GM18907 (cell line): ENCODE data around the gene C13orf46.
"Not testable (repeated sequence)": the region's sequence is repeated elsewhere in the genome, so short reads cannot be mapped to it uniquely, and the experiment has no call there.

Source experiments
- ATAC-seq: cut with Tn5 transposase; IDR thresholded peaks from one replicate; pipeline ENCODE4 v1.9.1; 2021; ENCODE audit warnings: mild to moderate bottlenecking, moderate library complexity; ENCODE audit not compliant: unreplicated experiment

The C13orf46 gene

DNA sequence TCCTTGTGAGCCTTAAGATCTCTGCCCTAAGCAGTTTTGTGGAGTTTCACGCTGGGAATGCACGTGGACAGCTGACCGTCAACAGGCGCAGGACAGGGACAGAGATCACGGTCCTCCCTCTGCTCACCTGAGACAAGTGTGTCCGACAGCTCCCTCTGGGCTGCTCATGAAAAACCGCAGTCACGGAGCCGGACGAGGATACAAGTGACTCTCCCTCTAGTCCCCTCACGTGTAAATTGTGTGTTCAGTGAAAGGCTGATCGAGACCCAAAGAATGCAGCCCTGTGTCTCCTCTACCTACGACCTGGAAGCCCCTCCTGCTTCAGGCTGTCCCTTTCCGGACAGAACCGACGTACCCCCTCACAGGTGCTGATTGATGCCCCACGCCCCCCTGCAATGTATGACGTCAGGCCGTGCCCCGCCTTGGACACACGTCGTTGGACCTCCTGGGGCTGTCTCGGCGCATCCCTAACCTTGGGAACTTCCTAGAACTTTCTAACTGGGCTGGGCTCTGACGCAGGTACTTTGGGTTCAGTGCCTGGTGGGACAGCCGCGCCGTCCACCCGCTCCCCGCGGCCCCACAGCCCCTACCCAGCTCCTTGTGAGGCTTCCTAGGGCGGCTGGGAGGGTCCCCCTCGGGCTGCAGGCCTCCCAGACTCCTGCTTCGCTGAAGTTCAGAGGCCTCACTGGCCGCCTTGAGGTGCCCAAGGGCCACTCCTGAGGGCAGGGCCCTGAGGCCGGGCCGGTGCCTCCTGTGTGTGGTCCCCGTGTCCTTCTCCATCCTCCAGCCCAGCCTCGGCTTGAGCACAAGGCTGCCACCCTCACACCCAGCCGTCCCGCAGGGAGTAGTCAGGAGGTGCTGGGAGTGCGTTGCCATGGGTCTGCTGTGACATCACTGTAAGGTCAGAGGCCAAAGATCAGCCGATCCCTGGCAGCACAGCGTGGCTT, at the start of gene C13orf46:
Gene C13orf46, minus strand, starts transcription at position 859 of the 947 bp plus-strand sequence. Its CDS starts 79 bp downstream, at position 780.
- ATAC-seq: no peak

DNA sequence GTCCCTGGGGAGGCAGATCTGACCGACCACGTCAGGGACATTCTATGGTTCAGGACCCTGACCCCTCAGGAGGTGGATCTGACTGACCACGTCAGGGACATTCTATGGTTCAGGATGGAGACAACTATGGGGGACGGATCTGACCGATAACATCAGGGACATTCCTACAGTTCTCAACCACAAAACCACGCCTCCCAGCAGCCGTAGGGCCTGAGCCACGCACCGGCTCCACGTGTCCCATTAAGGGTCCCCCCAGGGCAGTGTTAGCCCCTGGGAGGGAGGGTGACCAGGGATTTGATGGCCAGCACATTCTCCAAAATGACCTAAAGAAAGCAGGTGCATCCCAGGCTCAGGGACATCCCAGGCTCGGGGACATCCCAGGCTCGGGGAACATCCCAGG, 49.0 kb upstream of the C13orf46 start:
- no peak for ATAC-seq

DNA sequence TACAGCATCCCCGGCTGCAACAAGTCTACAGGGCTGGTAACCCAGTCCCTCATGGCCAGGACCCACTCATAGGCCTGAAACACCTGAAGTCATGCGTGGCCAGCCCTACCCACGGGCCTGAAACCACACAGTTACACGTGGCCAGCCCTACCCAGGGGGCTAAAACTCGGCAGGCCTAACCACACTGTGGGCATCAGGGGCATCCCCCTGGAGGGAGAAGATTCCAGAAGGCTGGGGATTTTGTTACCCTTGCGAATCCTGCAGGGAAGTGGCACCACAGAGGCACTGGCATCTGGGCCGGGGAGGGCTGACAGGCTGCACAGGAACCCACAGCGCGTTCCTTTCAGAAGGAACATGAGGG, 48.4 kb upstream of the C13orf46 start:
- no peak for ATAC-seq

DNA sequence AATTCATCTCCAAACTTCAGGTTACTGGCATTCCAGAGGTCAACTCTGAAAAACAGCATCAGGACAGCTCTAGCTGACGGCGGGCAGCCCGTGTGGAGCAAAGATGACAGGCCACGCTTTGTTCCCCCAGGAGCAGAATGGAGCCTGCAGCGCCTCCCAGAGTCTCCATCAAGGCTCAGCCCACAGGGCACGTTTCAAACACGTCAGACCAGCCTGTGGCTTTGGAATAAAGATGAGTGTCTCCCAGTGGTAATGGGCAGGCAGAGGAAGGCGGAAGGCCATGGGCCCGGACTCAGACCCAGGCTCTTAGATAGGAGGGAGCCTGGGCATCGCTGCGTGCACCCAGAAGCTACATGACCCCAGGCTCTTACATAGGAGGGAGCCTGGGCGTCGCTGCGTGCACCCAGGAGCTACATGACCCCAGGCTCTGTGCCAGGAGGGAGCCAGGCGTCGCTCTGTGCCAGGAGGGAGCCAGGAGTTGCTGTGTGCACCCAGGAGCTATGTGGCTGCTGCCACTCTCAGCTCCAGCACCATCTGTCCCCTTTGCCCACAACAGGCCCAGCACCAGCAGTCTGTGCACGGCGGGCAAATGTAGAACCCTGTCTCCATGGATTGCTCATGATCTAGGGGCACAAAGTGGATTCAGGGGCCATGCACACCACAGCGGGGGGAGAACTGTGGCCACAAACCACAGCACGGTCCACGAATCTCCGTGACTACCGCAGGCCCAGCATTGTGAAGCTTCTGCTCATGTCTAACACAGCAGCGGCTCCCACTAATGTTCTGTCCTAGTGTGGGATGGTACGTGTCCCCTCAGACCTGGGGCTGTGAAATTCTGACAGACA, 47.8 kb upstream of the C13orf46 start:
- no peak for ATAC-seq

DNA sequence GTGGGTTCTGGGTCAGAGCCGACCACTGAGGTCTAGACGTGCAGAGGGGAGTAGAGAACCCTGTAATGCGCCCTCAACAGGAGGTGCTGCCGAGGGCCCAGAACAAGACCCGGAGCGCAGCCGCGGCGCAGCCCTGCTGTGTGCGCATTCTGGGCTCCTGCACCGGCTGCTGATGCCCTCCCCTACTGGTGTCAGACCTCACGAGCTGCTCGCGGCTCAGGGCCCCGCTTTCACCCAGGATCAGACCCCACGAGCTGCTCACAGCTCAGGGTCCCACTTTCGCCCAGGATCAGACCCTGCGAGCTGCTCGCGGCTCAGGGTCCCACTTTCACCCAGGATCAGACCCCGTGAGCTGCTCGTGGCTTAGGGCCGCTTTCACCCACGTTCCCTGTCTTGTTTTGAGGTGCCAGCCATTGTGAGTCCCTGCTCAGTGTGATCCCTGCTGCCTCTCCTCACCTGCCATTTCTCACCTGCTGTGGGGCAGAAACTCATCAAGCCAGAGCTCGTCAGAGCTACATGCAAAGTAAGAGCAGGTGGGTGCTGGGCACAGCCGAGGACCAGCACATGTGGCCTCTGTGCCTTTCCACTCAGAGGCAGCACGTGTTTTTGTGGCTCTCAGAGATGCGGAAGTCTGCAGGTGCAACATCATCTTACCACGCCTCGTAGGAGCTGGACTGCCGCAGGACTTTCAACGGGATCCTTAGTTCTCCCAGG, 47.0 kb upstream of the C13orf46 start:
- no peak for ATAC-seq

DNA sequence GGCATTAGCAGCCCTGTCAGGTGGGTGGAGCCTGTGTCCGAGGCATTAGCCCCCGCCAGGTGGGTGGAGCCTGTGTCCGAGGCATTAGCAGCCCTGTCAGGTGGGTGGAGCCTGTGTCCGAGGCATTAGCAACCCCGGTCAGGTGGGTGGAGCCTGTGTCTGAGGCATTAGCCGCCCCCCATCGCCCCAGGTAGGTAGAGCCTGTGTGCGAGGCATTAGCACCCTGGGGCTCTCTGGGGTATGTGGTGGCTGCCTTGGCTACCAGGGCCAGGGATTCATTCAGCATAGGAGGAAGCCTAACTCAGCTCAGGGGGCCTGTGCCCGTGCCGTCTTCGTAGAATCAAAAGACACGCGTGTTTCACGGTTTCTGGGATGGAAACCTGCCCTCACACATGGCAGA, 46.3 kb upstream of the C13orf46 start:
- ATAC-seq: not testable (repeated sequence)

DNA sequence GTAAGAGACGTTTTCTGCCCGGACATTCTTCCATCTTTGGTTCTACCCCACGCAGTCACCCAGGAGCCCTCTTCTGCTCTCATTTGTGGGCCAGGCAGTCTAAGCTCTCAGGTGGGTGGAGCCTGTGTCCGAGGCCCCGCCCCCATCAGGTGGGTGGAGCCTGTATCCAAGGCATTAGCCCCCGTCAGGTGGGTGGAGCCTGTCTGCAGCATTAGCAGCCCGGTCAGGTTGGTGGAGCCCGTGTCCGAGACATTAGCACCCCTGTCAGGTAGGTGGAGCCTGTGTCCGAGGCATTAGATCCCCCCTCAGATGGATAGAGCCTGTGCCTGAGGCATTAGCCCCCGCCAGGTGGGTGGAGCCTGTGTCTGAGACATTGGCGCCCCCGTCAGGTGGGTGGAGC, 45.5 kb upstream of the C13orf46 start:
- no peak for ATAC-seq

DNA sequence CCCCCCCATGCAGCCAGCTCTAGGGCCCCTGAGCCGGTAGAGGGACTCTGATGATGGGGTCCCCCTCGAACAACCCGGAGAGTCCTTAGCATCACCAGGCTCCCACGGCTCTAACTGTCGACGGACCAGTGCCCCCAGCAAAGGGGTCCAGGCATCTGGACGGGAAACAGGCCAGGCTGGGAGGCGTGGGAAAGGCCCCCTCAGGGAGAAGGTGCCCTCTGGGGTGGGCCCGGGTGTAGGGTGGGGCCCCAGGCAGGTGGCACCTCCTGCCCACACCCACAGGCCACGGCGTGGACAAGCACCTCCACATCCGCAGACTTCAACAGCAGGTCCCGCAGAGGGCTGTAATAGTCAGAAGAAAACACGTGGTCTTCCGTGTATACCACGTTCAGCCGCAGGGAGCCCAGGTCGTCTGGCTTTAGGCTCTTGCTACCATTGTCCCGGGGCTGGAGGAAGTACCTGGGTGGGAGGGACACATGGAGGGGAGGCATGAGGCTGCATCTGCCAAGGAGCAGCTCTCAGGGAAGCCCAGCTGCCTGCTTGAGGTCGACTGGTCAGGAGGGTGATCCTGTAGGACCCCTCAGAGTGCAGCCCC, 44.7 kb upstream of the C13orf46 start:
- ATAC-seq: no peak

DNA sequence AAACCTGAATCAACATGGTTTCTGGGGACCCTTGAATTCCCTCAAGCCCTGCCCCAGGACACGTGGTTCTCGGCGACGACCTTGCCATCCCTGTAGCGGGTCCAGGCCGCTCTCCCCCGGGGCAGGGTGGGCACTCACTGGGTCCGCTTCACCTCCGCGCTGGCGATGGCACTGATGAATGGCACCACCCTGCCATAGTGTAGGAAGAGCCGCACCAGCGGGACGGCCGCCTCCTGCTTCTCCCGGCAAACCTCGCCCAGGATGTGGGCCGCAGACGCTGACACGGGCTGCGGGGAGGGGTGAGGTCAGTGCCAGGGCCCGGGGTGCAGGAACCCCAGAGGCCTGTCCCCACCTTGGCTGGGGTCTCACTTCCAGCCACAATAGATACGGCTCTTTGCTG, 44.1 kb upstream of the C13orf46 start:
- no peak for ATAC-seq

DNA sequence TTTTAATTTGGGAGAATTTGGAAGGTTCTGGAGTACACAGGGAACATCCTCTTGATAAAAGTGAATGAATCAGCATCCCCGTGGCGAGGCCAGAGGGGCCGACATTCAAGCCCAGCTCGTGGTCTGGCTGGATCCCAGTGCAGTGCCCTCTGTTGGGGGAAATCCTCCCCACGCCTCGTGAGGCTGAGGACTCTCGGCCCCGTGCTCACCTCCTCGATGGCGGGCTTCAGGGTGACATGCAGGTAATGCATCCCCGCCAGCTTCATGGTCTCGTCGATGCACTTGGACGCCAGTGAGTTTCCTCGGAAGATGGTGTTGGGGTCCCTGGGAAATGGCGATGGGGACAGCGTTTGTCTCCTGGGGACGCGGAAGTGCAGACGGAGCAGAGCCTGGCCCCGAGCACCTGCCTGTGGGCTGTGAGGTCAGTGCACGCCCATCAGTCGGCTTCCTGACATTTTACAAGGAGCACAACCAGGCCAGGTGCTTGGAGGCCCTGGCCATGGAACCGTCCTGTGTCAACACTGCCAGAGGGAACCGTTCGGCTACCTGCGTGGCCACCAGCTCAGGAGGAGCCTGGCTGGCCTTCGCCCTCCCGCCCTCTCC, 43.3 kb upstream of the C13orf46 start:
- no peak for ATAC-seq

DNA sequence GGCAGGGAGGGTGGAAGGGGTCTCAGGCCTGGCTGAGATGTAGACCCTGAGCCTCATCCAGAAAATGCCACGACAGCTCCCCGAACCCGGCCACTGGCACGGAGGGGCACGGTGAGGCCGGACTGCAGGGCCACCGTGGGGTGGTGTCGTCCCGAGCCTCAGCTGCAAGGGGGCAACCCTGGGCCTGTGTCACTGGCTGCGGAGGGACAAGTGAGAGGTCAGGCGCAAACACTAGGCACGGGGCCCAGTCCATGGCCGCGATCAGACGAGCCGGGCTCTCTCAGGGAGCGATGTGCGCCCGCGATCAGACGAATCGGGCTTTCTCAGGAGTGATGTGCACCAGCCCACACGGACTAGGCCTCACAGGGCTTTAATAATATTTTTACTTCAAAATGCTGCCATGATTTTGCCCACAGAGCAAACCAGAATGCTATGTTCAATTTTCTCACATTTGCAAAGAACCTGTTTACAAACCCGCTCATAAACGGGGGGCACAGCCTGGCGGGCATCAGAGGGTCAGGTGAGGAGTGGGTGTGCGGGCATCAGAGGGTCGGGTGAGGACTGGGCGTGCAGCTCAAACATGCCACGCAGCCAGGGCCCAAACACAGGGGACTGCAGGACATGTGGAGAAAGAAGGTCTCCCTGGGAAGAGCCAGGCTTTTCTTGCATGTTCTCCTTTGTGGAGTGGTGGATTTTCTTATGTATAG, 42.6 kb upstream of the C13orf46 start:
- ATAC-seq: no peak

DNA sequence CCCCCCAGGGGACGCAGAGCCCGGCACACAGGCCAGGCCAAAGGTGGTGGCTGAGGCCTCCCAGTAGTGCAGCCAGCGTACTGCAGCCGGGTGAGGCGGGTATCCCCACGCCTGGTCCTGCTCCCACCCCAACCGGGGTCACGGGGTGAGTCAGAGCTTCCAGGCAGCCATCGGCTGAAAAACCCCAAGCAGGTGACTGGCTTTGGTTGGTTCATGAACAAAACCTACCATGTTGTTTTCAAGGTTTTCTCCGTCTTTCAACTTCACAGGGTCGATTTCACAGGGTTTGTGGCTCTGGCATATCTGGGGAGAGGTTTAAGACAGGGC, 42.1 kb upstream of the C13orf46 start:
- no peak for ATAC-seq

DNA sequence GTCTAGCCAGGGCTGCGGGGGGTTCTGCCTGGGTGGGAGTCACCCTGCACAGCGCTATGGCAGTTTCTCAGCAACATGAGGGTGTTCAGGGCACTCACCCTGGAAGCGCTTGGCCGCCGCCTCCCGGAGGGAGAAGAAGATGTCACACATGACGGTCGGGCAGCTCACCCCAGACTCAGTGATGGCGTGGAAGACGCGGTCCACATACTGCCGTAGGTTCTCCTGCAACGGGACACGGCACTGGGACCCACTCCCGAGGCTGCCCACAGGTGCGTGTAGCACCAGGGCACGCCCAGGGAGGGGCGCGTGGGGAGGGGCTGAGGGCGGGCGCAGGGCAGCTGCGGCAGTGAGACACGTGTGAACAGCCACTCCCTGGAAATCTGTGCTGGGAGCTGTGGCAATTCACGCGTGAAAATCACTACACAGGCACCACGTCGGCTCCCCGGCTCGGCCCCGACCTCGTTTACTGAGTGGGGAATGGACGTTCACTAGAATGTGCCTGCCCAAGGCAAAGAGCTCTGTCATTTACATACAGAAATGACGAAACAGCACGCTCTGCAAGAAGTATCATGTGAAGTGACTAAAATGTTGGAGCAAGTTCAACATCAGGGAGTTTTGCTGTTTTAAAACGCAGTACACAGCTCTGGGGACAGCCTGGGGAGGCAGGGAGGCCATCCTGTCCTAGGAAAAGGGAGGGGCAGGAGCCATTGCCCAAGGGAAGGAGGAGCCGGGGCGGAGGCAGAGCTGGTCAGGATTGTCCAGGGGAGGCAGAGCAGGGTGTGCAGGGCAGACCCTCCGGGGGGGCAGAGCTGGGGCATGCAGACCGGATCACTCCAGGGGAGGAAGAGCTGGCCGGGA, 41.5 kb upstream of the C13orf46 start:
- no peak for ATAC-seq

DNA sequence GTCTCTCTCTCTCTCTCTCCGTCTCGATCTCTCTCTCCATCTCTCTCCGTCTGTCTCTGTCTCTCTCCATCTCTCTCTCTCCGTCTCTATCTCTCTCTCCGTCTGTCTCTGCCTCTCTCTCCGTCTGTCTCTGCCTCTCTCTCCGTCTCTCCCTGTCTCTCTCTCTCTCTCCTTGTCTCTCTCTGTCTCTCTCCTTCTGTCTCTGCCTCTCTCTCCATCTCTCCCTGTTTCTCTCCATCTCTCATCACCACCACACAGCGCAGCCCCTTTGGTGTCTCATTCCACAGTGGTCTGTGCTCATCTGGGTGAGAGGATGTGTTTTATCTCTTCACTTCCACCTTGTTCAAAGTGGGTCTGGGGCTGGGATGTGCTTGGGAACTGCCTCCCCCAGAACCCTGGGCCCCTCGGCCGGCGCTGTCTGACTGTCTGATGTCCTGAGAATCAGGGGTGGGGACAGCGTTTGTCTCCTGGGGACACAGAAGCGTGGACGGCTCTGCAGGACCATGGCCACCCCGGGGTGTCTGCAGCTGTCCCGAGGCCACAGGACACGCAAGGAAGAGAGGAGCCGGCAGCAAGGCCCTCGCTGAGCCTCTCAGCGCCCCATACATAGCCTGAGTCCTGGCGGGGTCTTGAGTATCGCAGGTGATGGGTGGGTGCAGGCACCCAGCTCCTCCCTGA, 40.2 kb upstream of the C13orf46 start:
- ATAC-seq: no peak

DNA sequence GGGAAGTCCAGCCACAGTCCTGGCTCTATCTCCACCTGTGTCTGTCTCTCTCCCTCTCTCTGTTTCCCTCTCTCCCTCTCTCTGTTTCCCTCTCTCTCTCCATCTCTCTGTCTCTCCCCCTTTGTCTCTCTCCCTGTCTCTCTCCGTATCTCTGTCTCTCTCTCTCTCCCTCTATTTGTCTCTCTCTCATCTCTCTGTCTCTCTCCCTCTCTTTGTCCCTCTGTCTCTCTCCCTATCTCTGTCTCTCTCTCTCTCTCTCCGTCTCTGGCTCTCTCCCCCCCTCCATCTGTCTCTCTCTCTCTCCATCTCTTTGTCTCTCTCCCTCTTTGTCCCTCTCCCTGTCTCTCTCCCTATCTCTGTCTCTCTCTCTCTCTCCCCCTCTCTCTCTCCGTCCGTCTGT, 39.5 kb upstream of the C13orf46 start:
- no peak for ATAC-seq

DNA sequence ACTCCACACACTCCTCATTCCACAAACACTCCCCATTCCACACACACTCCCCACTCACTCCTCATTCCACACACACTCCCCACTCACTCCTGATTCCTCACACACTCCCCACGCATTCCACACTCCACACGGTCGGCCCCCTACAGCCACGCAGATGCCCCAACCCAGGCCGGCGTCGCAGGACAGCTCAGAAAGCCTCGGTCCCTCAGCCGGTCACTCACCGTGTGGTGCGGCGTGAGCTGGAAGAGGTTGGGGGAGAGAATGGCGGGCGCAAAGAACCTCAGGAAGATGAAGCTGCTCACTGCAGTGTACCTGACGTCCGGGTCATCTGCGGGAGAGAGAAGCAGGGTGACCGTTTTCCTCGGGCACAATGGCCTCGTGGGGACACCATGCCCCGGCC, 39.0 kb upstream of the C13orf46 start:
- ATAC-seq: no peak

DNA sequence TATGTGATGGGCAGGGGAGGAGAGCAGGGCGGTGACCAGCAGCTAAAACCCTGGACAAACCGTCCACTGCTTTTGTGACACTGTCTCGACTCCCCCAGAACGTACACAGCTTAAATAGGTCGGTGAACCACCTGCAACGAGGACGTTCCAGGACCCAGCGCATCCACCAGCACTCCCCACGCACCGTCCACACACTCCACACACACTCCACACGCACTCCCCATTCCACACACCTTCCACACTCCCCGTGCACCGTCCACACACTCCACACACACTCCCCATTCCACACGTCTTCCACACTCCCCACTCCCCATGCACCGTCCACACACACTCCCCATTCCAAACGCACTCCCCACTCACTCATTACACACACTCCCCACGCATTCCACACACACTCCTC, 38.3 kb upstream of the C13orf46 start:
- no peak for ATAC-seq

DNA sequence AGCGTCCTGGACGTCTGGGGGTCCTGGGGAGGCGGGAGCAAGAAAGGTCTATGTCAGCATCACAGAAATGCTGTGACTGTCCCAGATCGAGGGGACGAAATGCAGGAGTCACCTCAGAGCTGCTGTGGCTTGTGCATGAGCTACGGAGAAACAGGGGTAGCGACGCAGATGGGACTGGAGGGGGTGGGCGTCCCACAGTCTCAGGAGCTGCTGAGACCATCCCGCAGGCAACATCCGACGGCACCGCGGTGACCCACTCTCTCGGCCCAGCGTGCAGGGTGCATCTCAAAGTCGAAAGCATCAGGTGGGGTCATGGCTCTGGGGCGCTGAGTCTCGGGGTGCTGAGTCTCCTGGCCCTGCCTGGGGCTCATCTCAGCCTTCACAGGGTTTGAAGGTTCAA, 37.4 kb upstream of the C13orf46 start:
- ATAC-seq: no peak
